GM21360 (cell line): ENCODE measurements around the gene ZNF581.

Source experiments
- ATAC-seq: cut with Tn5 transposase; IDR thresholded peaks from one replicate; pipeline ENCODE4 v1.9.1; 2021; ENCODE audit warnings: mild to moderate bottlenecking, moderate library complexity; ENCODE audit not compliant: unreplicated experiment

ZNF581 gene, protein sequence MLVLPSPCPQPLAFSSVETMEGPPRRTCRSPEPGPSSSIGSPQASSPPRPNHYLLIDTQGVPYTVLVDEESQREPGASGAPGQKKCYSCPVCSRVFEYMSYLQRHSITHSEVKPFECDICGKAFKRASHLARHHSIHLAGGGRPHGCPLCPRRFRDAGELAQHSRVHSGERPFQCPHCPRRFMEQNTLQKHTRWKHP

DNA sequence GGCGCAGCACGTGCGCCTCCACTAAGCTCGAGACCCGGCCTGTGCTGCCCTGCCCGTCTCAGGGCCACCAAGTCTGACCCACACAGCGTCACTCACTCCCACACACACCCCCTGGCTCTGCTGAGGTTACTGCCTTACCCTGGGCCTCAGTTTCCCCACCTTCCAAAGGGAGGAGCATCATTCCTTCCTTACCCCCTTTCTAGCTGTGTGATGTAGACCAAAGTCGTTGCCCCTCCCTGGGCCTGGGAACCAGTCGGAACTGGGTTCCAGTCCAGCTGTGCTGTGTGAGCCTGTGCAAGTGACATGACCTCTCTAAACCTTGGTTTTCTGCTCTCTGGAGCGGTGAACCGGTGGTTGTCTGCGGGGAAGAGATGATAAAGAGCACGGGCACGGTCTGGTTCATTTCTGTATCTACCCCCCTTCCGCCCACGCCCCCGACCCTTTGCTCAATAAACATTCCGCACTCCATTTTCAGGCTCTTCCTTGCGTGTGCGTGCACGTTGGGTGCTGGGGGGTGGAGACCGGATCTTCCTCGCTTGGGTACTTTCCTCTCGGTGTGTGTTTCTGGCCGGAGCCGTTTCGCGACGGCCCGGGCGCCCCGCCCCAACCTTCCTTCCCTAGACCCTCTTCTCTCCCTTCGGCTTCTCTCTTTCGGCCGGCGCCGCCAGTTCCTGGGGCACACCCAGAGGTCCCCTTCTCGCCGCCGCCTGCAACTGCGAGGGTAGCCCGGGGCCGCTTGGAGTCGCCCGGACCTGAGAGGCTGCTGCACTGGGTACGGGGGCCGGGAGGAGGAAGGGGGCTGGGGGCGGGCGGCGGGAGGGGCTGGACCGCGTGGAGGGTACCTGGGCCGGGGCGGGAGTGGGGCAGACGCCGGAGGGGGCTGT is at the start of gene ZNF581:
ZNF581 (plus strand) TSS at position 647 of the 884 bp plus-strand sequence. CDS start 923 bp downstream, outside the sequence.
- no peak for ATAC-seq

DNA sequence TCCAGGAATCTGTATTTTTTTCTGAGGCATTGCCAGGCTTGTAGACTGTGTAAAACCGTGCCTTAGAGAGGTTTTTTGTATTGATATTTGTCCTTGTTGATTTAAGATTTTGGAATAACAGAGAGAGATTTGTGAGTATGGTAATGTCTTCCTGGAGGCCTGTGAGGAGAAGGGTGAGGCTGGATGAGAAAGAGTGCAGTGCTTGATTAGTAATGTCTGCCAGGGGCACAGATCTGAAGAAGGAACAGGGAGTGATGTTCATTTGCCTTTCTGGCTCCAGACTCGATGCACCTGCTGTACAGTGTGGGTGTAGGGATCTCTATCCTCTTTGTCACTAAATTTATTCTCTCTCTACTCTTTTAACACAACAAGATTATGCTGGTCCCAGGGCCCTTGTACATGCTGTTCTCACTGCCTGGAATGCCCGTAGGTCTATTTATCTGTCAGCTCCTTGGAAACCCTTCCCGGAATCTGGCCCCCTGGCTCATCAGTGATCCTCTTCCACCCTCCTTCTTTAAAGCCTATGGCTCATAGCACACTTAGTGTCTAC is 48.4 kb upstream of the ZNF581 start:
- no peak for ATAC-seq

DNA sequence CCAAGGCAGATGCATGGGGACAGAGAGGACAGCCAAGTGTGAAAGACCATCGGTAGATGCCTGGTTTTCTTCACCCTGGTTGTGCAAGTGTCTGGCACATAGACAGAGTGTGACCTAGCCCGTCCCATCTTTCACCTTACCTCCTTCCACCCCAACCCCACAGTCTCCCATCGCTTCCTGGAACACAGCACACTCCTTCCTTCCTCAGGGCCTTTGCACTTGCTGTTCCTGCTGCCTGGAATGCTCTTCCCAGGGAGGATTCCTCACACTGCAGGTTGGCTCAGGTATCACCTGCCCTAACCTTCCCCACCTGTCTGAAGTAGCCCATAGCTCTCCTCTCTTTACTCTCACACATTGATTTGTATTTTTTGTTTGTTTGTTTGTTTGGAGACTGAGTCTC is 47.1 kb upstream of the ZNF581 start:
- no peak for ATAC-seq

DNA sequence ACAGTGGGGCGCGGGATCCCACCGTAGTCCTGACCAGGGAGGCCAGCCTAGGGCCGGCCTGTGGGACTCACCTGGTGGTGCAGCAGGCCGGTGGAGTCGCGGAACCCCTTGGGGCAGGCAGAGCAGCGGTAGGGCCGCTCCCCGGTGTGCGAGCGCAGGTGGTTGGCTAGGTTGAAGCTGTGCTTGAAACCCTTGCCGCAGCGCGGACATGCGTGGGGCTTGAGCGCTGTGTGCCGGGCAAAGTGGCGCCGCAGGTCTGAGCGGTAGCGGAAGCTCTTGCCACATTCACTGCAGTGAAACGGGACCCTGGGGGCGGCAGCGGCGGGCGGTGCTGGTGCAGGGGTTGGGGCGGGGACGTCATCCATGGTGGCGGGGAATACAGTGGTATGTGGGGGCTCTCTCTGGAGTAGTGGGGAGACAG is 45.9 kb upstream of the ZNF581 start:
- no peak for ATAC-seq

DNA sequence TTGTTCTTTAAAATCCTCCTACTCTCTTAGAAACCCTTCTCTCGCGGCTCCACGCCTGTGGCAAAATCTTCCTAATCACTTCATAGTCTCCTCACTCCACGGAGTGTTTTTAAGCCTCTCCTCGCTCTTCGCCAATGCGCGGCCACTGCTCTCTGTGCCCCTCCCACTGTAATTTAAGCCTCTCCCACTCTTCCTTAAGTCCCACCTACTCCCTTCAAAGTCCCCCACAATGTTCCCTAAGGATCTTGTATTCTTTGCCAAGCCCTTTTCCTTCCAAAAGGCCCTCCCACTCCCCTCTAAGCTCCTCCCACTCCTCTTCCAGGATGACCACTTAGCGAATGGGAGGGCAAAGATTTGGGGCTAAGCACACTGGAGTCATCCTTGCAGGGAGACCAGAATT is 45.4 kb upstream of the ZNF581 start:
- no peak for ATAC-seq

DNA sequence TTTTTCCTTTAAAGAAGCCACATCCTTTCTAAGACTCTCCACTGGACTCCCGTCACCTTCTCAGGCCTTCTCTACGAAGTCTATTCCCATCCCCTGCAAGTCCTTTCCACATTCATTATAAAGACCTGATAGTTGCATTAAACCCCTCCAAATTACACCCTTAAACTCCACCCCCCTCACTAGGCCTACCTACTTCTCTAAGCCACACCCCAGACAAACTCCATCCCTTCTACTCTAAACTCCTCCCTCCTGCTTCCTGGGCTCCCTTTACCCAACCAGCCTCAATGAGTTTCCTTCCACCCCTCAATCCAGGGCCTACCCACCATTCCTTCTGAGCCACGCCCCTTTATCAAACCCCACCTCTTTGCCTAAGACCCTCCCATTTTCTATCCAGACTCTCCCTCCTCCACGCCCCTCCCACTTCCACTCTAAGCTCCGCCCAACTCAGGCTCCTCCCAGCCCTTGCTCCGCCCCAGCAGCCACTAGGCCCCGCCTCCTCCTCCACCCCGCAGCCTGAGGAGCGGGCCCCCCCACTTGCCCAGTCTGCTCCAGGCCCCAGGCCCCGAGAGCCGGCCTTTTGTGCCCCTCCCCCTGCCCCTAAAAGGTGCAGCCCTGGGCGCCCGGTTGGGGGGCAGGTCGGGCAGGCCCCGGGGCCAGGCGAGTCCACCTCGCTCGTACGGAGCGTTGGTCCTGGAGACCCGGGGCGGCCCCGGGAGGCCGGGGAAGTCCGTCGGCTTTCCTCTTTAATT is 44.6 kb upstream of the ZNF581 start:
- peak; percentile 46 for ATAC-seq

DNA sequence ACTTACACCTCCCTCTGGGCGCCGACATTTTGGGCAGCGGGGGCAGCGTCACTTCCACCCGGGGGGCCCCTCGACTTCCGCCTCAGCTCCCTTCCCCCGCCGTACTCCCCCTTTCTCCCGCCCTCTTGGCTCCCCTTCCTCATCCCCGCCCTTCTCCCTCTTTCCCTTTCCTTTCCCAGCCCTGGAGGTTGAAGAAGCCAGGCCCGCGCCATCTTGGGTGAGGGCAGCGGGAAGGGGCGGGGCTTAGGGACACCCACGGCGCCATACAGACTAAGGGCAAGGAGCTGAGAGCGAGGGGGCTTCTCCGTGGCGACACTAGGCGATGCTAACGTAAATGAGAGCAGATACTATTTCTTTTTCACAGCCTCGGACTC is 44.0 kb upstream of the ZNF581 start, which contains the start of gene FIZ1:
FIZ1 (minus strand) TSS at position 50 of the 374 bp plus-strand sequence. CDS start 1,652 bp downstream, outside the sequence.
- peak; percentile 41 for ATAC-seq

DNA sequence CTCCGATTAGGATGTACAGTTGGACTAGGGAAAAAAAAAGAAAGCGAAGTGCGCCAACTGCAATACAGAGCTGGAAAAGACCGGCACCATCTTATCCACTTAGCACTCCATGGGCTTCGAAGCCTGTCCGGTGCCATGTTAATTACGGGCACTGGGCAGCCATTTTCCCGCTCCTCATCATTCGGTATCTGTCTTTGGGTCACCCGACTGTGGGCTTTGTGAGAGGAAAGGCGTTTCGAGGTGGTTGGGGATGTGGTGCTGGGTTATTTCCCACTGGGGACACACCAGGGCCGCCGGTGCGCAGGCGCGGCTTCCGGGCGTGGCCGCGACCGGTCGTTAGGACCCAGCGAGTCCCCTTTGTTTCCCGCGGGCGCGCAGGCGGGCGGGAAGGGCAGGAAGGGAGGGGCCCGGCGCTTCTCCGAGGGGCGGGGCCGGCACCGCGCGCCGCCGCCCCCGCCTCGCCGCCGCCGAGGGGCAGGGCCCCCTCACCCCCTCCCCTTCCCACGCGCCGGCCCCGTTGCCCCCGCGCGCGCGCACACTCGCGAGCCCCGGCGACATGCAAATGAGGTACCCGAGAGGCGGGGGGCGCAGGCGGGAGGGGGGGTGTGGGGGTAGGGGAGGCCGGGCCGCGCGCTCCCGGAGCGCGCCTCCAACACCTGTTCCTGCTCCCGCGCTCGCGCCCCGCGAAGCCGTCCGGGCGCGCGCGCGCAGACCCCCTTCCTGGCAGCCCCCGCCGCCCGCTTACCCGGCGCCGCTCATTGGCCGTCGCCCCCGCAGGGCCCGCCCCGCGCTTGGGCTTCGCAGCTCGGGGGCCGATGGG is 43.4 kb upstream of the ZNF581 start, which contains the start of gene ZNF524:
ZNF524 (plus strand) TSS at position 447 of the 820 bp plus-strand sequence. CDS start 1,825 bp downstream, outside the sequence.
- ATAC-seq, result peak; percentile 29

DNA sequence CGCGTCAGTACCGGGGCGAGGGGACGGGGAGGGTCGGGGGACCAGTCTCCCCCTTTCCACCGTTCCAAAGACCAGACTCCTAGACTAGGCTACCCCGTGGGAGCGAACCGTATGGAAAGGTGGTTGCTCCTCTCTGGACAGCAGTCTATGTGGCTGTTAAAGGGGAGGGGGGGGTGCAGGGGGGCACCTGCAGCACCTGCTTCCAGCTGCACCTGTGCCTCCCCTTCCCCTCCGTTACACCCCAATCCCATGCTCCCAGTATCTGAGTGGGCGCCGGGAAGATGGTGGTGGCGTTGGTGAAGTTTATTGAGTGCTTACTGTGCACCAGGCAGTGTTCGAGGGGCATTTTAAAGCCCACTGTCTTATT is 42.8 kb upstream of the ZNF581 start:
- no peak for ATAC-seq

DNA sequence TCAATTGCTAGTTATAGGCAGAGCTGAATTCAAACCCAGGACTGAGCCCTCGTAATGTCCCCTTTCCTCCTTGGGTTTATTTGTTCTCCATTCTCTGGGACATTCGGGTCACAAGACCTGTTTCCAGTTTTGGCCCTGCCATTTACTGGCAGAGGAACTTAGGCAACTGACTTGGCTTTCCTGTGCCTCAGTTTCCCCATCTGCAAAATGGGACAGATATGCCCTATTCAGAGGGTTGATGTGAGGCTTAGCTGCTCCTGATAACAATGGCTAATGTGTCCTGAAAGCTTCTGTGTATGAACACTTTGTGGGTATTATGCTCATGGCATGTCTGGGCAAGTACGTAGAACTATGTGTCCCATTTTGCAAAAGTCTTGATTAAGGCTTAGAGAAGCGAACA is 42.4 kb upstream of the ZNF581 start:
- ATAC-seq, result no peak

DNA sequence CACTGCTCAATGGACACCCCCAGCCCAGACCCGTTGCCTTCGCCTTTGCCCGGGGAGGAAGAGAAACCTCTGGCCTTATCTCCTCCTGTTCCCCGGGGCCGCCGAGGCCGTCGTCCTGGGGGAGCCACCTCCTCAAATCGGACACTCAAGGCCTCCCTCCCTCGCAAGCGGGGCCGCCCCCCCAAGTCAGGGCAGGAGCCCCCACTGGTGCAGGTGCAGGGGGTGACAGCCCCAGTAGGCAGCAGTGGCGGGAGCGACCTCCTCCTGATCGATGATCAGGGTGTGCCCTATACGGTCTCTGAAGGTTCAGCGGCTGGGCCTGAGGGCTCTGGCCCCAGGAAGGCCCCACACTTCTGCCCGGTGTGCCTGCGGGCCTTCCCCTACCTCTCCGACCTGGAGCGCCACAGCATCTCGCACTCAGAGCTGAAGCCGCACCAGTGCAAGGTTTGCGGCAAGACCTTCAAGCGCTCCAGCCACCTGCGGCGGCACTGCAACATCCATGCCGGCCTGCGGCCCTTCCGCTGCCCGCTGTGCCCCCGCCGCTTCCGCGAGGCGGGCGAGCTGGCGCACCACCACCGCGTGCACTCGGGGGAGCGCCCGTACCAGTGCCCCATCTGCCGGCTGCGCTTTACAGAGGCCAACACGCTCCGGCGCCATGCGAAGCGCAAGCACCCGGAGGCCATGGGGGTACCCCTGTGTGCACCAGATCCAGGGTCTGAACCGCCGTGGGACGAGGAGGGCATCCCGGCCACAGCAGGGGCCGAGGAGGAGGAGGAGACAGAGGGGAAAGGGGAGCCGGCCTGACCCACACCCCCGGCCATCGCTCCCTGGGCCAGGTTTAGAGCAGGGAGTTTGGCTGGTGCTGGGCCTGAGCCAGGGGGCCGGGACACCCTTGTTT is 41.1 kb upstream of the ZNF581 start:
- no peak for ATAC-seq

DNA sequence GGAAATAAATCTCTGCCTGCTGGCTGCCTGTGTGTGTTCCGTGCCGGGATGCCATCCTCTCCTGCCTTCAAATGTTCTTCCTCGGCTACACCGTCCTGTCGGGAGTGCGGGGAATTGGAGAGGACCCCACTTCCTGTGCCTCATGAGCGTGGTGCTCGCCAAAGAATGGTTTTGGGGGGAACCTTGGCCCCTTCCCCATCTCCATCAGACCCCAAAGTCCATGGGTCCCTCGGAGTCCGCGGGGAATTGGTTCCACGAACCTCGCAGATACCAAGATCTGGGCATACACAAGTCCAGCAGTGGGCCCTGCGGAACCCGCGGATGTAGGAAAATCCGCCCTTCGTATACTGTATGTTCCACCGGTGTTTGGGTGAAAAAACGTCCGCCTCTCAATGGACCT is 40.3 kb upstream of the ZNF581 start:
- no peak for ATAC-seq

DNA sequence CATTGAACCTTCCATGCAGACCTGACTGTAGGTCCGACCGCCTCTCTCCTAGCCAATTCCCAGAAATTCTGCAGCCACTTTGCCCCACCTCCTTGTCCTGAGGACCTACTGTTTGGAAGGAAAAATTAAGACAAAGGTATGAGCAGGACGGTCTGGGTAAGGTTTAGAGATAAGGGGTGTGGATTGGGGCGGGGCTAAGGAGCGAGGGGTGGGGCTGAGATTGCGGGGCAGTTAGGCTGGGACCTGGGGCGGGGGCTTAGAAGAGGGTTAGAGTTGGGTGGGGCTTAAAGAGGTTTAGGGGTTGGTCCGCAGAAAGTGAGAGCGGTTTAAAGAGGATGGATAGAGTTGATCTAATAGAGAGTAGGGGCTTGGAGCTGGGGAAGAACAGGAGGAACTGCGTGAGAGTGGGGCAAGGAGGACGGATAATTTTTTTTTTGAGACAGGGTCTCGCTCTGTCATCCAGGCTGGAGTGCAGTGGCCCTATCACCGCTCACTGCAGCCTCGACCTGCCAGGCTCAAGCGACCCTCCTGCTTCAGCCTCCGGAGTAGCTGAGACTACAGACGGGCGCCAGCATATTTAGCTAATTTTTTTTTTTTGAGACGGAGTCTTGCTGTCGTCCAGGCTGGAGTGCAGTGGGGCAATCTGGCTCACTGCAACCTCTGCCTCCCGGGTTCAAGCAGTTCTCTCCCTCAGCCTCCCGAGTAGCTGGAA is 39.7 kb upstream of the ZNF581 start:
- ATAC-seq, result no peak

DNA sequence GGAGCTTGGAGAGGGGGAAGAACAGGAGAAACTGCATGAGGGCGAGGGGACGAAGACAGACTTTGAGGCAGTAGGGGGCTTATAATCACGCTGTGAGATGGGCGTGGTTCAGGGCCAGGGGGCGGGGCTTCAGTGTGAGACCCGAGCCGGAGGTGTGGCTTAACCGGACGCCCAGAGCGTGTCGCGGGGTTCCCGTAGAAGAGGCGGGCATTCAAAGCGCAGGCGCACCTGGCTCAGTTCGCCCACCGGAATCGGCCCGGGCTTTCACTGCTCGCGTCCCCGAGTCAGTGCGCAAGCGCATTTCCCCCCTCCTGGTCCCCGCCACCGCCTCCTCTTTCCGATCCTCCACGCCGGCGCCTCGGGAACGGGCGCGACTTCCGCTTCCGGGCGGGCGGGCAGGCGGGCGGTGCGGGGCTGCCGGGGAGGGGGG is 38.2 kb upstream of the ZNF581 start:
- ATAC-seq, result peak; percentile 56

DNA sequence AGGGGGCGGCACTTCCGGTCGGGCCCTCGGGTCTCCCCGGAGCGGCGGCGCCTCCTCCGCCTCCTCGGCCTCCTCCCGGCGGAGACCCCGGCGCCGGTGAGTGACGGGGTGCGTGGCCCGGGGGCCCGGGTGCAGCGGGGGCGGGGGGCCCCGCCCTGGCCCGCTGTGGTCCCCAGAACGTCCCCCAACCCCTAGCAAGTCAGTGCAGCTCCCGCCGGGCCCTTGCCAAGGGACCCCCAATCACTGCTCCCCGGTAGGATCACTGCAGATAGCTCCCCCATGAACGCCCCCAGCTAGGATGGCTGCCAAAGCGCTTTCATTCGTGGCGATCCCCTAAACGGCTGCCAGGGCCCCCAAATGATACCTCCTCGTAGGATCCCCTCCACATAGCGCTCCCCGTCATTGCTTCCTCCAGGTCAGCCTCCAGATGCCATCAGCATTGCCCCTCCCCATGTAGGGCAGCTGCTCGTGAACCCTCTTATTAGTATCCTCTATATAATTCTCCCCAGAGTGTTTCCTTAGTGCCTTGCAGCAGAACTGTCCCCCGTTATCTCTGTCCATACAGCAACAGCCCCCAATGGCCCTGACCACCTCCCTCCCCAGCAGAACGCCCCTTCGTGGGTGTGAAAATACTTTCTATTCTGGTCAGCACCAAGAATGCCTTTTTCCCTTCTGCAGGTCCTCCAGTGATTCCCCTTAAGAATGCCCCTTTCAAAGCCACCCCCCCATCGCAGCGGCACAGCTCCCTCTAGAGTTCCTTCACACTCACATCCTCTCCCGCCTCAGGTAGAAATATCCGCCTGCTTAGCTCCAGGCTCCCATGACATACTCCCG is 37.6 kb upstream of the ZNF581 start, which contains the start of gene ZNF865:
ZNF865 (plus strand) TSS at position 11 of the 834 bp plus-strand sequence. CDS start 7,972 bp downstream, outside the sequence.
- peak; percentile 16 for ATAC-seq

DNA sequence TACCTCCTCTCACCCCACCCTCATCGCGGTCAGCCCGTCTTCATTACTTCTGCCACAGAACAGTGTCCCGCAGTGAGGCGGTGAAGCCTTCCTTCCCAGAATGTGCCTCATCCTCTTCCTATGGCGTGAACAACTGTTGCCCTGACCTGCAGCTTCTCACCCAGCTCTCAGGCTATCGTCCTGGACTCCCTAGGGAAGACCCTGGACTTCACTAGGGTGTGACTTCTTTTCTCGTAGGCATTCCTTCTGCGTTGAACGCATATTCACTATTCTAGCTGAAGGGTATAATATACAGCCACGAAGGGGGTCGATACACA is 37.0 kb upstream of the ZNF581 start:
- no peak for ATAC-seq

DNA sequence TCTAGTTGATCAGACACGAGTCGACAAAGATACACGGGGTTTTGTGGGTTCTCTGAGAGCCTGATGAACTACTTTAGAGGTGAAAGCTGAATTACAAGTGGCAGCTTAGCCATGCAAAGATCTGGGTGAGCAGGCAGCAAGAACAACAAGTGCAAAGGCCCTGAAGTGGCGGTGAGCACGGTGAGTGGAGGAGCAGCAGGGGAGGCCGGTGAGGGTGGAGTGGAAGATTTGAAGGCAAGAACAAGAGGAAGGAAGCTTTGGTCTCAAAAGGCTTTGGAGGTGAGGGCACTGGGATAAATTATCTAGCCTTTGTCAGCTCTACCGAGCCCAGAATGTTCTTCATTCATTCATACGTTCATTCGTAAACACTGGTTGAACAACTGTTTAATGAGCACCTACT is 36.6 kb upstream of the ZNF581 start:
- ATAC-seq, result no peak

DNA sequence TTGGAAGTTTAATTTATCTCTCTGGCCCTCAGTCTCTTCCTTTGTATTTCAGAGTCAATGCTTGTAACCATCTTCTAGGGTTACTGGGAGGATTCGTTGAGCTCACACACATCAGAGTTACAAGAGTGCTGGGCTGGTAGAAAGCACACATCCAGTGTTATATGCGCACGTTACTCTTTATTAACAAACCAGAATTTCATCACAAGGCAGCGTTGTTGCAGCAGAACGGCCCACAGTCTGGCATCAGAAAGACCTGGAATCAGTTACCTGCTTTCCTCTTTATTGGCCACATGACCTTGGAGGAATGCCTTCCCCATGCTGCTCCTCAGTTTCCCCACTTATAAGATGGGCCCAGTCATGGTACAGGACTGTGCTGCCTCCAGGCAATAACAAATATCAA is 34.1 kb upstream of the ZNF581 start:
- no peak for ATAC-seq
